Subcutaneous adipose tissue (tissue), 4 donors: ENCODE data around the gene KLK13. TPM values are rescaled to one million over a fixed set of nuclear protein-coding genes. Genes with fewer than 3 reads are reported as not detected.

Experiments used
- CTCF ChIP-seq: fragments of 450-650 bp; IDR thresholded peaks from one replicate; pipeline ENCODE4 v1.5.1; 2016; ENCODE audit warnings: low read depth, mild to moderate bottlenecking, control low read depth, antibody characterized with exemption, moderate library complexity
- total RNA-seq, 4 donors: library from RNA; depleted of rRNA; stranded (reverse); fragments of >200 nt; gene quantifications; one replicate each; pipeline ENCODE4 v1.1.0, GENCODE V29; 2016

The KLK13 gene
- total RNA-seq, 4 donors from 2014 or later: not detected

- no peak for TF ChIP-seq CTCF
These were observed 42.6 kb upstream of the KLK13 start for GRCh38 chr19:51107406-51108065.

- TF ChIP-seq CTCF: no peak
These were observed 39.0 kb upstream of the KLK13 start for GRCh38 chr19:51103926-51104341.

GRCh38 chr19:51102991-51103390, 38.1 kb upstream of the KLK13 start:
- no peak for TF ChIP-seq CTCF

GRCh38 chr19:51101171-51101865, 36.4 kb upstream of the KLK13 start:
- TF ChIP-seq CTCF: no peak

GRCh38 chr19:51100601-51101000, 35.7 kb upstream of the KLK13 start:
- no peak for TF ChIP-seq CTCF

- TF ChIP-seq CTCF: no peak
These were observed 34.1 kb upstream of the KLK13 start for GRCh38 chr19:51099047-51099382.

GRCh38 chr19:51098365-51099046, 33.6 kb upstream of the KLK13 start:
- no peak for TF ChIP-seq CTCF
